ENCODE results near the gene SOWAHA.

- TF ChIP-seq POLR2A (IDR thresholded peaks at IDR 0.05) (no peak), CTCF (IDR thresholded peaks at IDR 0.05) (no peak)
Measured at GRCh38 chr5:132765311-132766019, 47.6 kb upstream of the SOWAHA start.

All from ovary (tissue), 3 donors.